Activated CD8-positive, alpha-beta memory T cell treated with anti-CD3 and anti-CD28 coated beads, Interleukin-2, amount 50 U/mL, for 1 hour (primary cell): ENCODE measurements around the gene TSSC4.

Experiments used
- DNase-seq: peaks from one replicate; pipeline ENCODE4 v3.0.0-alpha.2; 2020; ENCODE audit errors: extremely low read depth

The TSSC4 gene

GRCh38 chr11:2417856-2418692 lies 17.5 kb downstream of the TSSC4 start:
- DNase-seq = no peak

- DNase-seq = no peak
These were observed 18.3 kb downstream of the TSSC4 start for GRCh38 chr11:2418693-2419360.

GRCh38 chr11:2419638-2420501 lies 19.3 kb downstream of the TSSC4 start:
- no peak for DNase-seq

DNA sequence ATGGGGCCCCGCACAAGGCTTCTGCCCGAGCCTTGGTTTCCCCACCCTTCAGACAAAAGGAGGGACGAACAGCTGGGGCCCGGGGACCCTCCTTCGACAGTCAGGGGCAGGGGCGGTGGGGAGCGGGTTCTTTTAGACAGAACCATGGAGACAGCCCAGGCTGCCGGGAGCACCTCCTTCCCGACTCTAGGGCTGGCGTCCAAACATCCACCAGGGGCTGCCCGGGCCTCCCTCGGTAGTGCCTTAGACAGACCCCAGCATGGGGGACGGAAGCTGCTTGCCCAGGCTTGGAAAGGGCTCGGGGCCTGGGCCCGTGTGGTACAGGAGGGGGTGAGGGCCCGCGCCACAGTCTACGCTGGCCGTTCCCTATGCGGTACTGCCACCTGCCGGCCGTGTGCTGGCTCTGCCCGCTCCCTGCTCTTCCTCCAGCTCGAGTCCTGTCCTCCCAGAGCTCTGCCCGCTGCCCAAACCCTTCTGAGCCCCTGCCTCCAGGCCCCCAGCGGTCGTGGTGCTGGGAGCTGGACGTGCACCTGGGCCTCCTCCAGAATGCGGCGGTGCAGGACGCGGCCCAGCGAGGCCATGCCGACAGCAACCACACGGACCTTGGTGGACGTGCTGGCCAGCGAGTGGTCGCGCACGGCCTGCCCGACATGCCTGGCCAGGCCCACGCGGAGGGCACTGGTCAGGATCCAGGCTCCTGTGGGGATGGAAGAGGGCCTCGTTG lies 20.1 kb downstream of the TSSC4 start:
- no peak for DNase-seq

- DNase-seq = no peak
These were observed 20.9 kb downstream of the TSSC4 start for GRCh38 chr11:2421226-2421994.

- DNase-seq = no peak
These were observed 21.4 kb downstream of the TSSC4 start for GRCh38 chr11:2421996-2422395.

DNA sequence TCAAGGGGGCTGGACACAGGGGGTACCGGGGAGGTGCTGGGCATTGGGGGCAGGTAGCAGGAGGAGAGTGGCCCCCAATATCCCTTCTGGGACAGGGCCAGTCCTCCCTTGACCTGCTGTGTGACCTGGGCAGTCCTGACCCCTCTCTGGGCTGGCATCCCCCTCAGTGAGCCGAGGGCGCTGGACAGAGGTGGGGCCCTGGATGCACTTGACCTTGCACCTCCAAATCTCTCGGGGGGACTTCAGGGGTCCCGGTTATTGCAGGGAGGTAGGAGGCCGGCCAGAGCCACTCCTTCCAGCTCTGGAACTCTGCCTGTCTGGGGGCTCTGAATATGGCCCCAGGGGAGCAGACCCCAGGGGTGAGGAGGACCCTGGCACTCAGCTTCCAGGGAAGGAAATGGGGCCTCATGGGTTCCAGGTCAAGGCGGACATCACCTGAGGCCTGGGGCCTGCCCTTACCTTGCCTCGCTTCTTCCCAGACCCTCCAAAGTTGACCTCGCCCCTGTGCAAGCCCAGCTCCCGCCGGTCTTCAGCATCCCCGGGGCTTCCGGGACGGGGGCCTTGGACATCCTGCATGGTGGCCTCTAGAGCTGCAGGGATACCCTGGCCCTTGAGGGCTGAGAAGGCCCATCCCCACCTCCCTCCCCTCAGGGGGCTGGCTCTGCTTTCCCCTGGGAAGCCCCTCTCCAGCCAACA lies 22.1 kb downstream of the TSSC4 start:
- DNase-seq = no peak

DNA sequence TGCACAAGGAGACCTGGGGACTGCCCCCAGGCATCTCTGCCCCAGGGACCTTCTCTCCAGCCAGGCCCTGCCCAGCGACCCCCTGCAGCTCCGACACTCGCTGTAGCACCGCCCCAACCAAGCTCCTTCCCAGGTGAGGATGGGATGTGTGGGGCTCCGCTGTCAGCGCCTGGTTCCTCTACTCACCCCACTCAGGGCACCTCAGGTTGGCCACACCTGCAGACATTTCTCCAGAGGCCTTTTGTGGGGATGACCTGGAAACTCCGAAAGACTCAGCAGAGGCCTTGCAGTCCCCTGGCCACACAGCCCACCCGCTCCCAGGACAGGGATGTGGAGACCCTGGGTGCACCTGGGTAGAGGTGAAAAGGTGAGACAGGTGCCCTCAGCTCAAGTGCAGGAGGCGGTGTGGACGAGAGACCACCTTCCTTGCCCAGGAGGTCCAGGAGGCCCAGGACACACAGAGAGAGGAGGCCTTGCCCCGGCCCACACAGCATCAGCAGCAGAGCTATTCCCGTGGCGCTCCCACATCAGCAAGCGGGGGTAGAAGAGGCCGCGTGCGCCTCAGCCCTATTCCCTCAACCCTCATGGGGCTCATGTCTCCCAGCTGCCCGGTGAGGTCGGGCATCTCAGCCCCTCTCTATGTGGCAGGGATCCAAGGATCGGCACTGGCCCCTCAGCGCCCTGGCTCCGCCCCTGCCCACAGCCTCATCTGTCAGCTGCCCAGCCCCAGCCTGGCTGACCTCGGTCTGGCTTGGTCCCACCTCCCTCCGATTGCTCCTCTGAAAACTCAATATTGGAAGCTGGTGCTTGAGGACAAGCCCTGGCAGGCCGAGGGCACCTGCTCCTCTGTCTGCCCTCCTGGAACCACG lies 22.8 kb downstream of the TSSC4 start:
- no peak for DNase-seq

- DNase-seq = no peak
These were observed 24.4 kb downstream of the TSSC4 start for GRCh38 chr11:2424811-2425495.

DNA sequence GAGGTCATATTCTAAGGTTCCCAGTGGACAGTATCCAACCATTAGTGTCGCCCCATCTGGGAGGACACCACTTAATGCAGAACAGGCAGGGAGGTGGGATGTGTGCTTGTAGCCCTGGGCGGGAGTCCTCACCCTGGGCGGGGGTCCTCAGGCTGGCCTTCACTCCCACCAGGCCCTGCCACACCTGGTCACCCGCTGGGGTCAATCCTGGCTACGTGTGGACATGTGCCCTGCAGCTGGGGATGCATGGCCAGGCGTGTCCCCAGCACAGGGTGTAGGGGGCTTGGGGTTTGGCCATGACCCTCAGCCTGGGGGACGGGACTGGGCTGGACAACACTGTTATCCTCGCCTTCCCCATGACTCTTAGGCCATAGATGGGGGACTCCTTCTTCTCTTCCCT lies 25.0 kb downstream of the TSSC4 start:
- DNase-seq = no peak

GRCh38 chr11:2426221-2426620 lies 25.7 kb downstream of the TSSC4 start:
- DNase-seq = no peak

DNA sequence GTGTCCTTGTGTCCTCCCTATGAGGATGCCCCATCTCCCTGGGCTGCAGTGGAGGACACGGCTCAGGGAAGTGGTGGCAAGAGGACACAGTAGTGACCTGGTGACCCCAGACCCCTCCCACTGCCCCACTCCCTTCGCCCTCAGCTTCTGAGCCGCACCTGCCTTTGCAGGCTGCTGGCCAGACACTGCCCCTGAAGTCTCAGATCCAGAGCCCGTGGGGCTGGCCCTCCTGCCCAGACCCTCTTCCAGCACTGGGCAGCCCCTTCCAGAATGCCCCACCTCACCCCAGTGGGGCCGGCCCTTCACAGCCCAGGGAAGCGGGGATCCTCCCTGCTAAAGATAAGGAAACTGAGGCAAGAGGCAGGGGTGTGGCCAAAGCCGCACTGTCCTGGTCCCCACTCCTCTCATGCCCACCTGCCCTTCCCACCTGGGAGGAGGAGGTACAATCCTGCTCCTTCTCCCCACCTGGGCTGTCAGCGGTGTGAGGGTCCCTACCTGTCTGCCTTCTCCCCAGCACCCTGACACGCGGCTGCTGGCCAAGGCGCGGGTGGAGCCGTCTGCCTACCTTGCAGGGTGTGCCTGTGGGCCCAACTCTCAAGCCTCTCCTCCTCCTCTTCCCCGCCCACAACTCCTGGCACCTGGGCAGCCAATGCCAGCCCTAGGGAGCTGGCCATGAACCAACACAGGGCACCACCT lies 26.4 kb downstream of the TSSC4 start:
- DNase-seq = no peak

DNA sequence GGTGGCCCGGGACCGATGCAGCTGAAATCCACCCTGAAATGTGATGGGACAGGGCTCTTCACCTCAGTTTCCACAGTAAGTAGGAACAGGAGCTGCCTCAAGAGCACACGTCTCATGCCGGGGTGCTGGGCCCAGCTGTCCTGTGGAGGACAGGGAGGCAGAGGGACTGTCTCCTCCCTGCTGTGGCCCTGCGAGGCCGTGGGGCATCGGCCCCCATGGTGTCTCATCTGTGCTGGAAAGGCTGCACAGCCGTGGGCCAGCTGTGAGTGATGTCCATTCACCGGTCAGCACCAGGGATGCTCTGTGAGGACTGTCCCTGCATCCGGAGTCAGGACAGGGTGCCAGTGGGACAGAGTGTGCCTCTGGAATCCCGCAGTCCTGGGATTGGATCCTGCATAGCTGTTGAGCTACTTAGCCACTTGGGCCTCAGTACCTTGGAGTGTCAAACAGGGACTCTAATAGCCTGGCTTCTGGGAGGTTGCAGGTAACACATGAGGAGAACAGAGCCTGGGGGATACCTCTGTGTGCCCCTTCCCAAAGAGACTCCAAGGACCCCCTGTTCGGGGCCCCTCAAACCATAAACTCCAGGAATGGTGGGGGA lies 27.3 kb downstream of the TSSC4 start:
- no peak for DNase-seq

- peak; percentile 69 for DNase-seq
These were observed 27.8 kb downstream of the TSSC4 start for GRCh38 chr11:2428322-2428795.

GRCh38 chr11:2431395-2431794 lies 30.8 kb downstream of the TSSC4 start:
- DNase-seq = no peak

GRCh38 chr11:2432171-2432621 lies 31.6 kb downstream of the TSSC4 start:
- DNase-seq = no peak

GRCh38 chr11:2432628-2433071 lies 32.1 kb downstream of the TSSC4 start:
- DNase-seq = no peak
